ENCODE data around the gene SAMD8. TPM values are rescaled to one million over a fixed set of nuclear protein-coding genes. Genes with fewer than 3 reads are reported as not detected.

SAMD8 gene
- total RNA-seq, 4 donors from 2014 or later, result 53.1 to 59.7 (median 57.8) TPM

GRCh38 chr10:75074711-75075445, 36.6 kb upstream of the SAMD8 start:
- no peak for TF ChIP-seq CTCF (IDR thresholded peaks at IDR 0.05; ENCODE audit: low read depth)

DNA sequence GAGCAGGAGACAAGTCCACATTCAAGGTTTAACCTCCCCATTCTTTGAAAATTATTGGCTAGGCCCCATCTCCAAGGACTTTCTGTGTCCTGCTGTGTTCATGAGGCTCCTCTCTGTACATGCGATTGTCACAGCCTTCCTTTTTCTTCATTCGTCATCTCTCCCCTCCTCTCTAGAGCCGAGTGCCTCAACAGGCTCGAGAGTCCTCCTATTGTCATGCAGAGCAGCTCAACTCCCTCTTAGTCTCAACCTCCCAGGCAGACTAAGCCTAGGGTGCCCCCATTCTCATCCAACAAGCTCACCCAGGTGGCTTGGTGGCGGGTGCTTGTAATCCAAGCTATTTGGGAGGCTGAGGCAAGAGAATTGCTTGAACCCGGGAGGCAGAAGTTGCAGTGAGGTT, 35.1 kb upstream of the SAMD8 start:
- TF ChIP-seq CTCF (IDR thresholded peaks at IDR 0.05; ENCODE audit: low read depth), result no peak

- no peak for TF ChIP-seq CTCF (IDR thresholded peaks at IDR 0.05; ENCODE audit: low read depth)
These were observed 31.9 kb upstream of the SAMD8 start for GRCh38 chr10:75079436-75080083.

GRCh38 chr10:75080554-75080953, 30.9 kb upstream of the SAMD8 start:
- TF ChIP-seq CTCF (IDR thresholded peaks at IDR 0.05; ENCODE audit: low read depth), result no peak

DNA sequence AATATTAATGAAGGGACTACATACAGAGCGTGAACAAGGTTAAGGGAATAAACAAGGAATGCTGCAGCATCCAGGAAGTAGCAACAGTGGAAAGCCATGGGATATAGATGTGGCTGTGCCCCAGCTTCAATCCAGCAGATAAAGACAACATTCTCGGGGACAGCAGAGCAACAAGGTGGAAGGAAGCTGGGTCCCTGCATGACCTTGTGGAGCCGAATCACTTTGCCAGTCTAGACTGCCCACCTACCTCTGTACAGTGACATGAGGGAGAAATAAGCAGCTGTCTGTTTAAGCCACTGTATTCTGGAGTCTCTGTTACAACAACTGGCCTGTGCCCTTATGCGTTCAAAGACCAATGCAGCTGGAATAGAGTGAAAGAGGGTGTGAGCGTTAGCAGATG, 30.1 kb upstream of the SAMD8 start:
- TF ChIP-seq CTCF (IDR thresholded peaks at IDR 0.05; ENCODE audit: low read depth), result no peak

DNA sequence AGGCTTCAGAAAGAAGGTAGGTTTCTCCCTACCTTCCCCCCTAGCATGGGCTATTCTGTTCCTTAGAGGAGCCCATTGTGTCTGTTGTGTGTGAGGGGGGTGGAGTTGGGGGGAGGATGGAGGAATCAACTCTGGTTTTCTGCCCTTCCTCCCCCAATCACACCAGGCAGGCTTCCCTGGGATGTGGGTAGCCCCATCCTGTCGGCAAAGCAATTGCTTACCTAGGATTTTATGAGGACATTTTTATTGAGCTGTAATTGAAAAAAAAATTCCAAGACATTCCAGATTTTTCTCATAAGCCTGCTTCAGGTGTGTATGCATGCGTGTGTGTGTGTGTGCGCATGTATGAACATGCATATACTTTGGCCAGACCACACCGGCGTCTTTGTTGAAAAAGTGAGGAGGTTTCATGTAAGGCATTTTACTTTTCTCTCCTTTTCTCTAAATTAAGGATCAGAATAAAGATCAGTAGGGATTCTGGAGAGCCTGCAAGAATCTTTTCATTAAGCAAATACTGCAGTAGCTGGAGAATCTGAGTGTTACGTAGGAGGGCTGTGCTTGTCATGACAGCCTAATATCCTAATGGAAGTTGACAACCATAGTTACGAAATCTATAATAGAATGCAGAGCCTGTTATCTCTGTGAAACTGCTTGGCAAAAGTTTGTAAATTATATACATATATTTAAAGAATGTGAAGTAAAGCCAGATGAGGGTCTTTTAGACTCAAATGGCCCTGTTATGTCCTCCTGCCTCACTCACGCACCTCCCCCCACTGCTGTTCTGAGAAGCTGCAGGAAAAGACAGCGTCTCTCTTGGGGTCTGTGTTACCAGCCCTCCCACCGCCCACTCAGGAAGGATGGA, 27.3 kb upstream of the SAMD8 start:
- TF ChIP-seq CTCF (IDR thresholded peaks at IDR 0.05; ENCODE audit: low read depth), result no peak

Data from subcutaneous adipose tissue (tissue), 4 donors.